Right hindlimb (tissue), 1 donor: ENCODE measurements around the gene MAMDC4.
A peak's percentile ranks its signal among the peaks of the same experiment; 100 is the strongest.
"Not testable (repeated sequence)": the region's sequence is repeated elsewhere in the genome, so short reads cannot be mapped to it uniquely, and the experiment has no call there.

Experiments
- DNase-seq: peaks from one replicate; pipeline ENCODE4 v3.0.0-alpha.2; 2018

Gene MAMDC4

DNA sequence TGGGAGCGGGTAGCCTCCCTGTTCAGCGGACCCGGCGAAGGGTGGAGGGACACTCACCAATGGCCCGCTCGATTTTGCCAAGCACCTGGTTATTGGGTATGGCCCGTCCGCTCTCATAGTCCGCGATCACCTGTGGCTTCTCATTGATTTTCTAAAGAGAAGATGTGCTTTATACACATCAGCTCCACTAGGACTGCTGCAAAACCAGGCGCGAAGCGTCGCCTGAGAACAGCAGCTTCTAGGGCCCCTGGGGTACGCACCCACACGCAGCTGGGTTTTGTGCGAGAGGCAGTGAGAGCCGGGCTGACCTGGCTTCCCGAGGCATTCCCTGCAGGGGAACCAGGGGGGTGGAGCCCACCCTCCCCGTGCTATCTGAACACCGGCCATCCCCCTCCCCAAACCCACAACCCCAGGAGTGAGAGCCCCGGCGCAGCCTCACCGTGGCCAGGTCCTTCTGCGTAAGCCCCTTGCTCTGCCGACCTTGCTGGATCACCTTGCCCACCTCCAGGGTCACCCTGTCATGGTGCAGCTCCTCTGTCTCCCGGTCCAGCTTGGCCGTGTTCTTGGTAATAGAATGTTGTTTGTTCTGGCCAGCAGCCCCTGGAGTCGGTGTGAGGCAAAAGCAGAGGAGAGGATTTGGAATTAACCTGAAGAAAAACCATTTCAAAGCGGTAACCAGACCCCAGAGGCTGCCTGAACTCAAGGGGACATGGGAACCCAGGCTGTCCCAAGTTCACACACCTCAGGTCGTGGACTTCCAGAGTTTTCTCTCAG lies 10.9 kb downstream of the MAMDC4 start:
- no peak for DNase-seq

DNA sequence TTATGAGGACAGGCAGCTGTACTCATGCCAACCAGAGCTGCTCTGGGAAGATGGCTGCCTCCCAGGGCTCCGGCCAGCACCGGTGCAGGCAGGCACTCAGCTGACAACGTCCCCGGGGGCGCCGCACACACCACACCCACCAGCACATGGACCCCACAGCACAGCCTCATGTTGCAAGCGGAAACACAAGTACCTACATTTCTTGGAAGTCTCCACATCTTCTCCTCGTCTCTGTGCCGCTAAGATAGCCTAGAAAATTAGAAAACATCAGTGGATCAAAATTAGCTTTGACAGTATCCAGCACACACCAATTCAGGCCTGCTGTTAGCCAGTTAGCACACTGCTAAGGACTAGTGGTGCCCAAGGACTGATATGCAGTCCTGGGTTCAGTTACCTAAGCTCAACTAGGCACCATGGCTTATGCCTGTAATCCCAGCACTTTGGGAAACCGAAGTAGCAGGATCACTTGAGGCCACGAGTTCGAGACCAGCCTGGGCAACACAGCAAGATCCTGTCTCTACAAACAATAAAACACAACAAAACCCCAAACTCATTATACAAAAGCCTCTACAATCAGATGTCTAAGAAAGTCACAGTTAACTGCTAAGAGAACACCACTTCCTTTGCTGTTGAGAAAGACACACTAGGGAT lies 11.6 kb downstream of the MAMDC4 start:
- DNase-seq: no peak

- no peak for DNase-seq
Observed at GRCh38 chr9:136865041-136865767, 13.1 kb downstream of the MAMDC4 start.

DNA sequence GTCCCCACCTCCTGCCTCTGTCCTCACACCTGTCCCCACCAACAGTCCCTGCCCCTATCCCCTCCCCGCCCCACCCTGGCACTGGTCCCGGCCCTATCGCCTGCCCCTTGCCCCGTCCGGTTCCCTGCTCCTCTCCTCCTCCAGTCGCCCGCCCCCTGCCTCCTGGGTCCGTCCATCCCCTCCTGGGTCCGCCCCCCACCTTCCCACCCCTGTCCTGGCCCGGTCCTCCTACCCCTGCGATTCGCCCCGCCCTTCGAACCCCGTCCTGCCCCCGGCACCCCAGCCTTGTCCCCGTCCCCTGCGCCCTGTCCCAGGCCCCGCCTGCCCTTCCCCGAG lies 13.6 kb downstream of the MAMDC4 start:
- peak; percentile 41 for DNase-seq

- DNase-seq: not testable (repeated sequence)
Observed at GRCh38 chr9:136866898-136867421, 14.8 kb downstream of the MAMDC4 start.

DNA sequence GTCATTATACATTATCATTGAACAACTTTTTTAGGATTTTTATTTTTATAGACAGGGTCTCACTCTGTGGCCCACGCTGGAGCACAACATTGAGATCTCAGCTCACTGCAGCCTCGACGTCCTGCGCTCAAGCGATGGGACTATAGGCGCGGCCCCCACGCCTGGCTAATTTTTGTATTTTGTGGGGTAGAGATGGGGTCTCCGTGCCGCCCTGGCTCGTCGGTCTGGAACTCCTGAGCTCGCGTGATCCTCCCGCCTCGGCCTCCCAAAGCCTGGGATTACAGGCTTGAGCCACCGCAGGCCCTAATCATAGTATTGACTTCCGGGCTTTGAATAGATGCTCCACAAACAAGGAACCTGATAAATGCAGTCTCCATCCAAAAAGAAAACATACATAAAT lies 15.3 kb downstream of the MAMDC4 start:
- no peak for DNase-seq

DNA sequence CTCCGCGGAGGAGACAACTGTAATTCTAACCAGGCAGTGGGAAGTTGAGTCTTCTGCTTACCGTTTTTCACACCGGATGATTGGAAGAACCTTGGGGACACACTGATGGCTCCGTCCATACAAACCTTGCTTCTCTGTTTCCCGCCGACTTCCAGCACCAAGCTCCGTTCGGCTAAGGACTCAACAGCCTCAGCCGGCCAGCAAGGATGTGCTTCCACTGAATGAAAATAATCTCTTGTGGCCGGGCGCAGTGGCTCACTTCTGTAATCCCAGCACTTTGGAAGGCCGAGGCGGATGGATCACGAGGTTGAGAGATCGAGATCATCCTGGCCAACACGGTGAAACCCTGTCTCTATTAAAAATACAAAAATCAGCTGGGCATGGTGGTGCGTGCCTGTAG lies 15.8 kb downstream of the MAMDC4 start:
- no peak for DNase-seq

- DNase-seq: no peak
Observed at GRCh38 chr9:136868644-136869043, 16.5 kb downstream of the MAMDC4 start.

GRCh38 chr9:136869611-136870010 lies 17.5 kb downstream of the MAMDC4 start:
- DNase-seq: not testable (repeated sequence)

GRCh38 chr9:136875155-136875554 lies 23.0 kb downstream of the MAMDC4 start:
- no peak for DNase-seq

DNA sequence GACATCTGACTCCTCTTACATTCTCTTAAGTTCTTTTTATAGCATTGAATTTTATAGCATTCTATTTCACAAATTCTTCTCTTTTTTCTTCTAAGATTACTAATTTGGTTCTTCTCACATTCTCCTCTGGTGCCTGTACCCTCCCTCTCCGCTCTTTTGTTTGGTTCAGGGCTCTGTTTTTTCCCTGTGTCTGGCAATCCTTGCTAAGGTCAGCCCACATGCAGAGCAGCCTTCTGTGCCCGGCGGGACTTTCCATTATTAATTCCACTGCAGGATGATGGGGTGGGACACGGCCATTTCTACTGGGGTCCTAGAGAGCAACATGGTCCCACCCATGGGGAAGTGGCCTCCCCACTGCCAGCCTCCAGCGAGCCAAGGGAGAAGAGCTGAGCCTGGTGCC lies 24.3 kb downstream of the MAMDC4 start:
- DNase-seq: no peak

- DNase-seq: no peak
Observed at GRCh38 chr9:136880651-136881050, 28.5 kb downstream of the MAMDC4 start.

GRCh38 chr9:136881691-136882108 lies 29.6 kb downstream of the MAMDC4 start:
- no peak for DNase-seq

GRCh38 chr9:136882109-136882946 lies 30.2 kb downstream of the MAMDC4 start:
- no peak for DNase-seq

DNA sequence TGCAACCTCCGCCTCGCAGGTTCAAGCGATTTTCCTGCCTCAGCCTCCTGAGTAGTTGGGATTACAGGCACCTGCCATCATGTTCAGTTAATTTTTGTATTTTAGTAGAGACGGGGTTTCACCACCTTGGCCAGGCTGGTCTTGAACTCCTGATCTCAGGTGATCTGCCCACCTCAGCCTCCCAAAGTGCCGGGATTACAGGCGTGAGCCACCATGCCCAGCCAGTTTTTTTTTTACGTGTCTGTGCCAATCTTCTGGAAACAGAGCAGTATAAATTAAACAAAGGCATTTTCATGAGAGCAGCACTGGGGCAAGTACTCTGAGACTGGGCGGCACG lies 30.8 kb downstream of the MAMDC4 start:
- DNase-seq: not testable (repeated sequence)

GRCh38 chr9:136883670-136884069 lies 31.5 kb downstream of the MAMDC4 start:
- not testable (repeated sequence) for DNase-seq

DNA sequence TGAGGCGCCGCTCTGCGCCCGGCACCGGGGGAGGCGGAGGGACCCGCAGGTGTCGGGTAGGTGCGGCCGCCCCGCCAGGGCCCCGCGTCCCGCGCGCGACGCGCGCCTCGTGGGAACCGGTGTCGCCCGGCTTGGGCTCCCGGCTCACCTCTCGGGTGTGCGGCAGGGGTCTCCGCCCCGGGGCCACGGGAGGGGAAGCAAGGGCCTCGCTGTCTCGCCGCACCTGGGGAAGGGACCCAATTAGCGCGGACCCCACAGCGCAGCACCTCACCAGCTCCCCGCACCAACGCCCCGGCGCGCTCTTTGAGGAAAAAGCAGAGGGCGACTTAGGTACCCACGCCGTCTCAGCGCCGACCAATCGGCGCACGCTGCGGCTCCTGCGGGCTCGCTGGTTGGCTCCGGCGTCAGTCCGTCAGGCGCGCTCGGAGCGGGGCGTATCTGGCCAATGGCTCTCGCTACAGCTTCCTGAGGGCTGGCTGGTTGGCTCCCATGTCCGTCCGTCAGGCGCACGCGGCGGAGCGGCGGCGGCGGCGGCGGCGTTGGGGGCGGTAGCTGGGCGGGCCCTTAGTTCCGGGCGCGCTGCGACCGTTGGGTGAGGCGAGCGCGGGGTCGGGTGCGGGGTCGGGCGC lies 33.9 kb downstream of the MAMDC4 start, which contains the start of gene TRAF2:
Gene TRAF2 (plus strand): TSS at position 567 of the 629 bp plus-strand sequence. CDS start 12,225 bp downstream, outside the sequence.
- DNase-seq: peak; percentile 99

DNA sequence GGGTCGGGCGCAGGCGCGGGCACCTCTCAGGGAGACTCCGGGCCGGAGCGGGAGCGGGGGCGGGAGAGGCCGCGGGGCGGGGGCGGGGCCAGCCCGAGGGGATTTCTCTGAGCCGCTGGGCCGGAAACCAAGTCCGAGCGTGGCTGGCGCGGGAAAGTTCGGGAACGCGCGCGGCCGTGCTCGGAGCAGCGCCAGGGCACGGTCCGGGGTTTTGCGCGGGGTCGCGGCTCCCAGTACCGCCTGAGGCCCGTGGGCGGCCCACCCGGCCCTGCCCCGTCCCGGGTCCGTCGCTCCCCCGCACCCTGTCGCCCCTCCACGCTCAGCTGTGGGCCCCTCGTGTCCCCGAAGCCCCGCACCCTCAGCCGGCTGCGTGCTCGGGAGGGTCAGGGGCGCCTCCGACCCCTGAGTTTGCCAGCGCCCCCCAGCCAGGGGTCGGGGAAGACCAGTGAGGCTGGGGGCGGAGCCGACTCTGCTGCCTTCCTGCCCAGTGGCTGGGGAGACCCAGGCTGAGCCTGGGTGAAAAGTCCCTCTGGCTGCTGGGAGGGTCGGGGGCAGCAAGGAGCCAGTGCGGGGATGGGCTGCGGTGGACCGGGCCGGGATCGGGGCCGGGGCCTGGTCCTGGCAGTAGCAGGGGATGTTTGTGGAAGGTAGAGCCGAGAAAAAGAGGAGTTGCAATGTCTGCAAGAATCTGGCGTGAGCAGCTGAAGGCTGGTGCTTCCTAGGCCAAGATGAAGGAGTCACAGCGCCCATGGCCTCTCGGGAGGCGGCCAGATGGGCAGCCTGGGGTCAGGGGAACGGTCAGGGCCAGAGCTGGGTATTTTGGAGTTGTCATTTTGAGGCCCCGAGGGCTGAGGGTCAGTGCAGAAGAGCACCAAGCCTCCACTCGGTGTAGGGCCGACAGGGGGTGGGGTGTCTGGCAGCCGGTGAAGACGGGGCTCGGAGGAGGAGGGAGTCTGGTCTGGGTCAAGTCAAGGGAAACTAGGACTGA lies 34.8 kb downstream of the MAMDC4 start:
- no peak for DNase-seq

DNA sequence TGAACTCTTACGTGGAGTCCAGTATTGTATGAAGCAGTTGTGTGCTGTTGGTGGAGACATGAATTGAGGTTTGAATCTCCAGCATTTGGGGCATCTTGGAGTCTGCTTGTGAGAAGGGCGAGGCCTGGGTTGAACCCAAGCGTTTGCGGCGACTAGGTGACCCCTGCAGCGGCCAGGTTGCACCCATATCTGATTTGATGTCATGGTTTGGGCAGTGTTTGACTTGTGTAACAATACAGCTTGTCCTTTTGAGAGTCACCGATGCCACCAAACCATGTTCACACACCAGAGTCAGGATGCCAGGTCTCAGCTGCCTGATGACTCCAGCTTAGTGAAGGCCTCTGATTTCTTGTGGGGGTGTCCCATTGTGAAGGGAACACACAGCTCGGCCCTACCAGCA lies 36.3 kb downstream of the MAMDC4 start:
- DNase-seq: no peak

GRCh38 chr9:136889858-136890257 lies 37.7 kb downstream of the MAMDC4 start:
- no peak for DNase-seq

DNA sequence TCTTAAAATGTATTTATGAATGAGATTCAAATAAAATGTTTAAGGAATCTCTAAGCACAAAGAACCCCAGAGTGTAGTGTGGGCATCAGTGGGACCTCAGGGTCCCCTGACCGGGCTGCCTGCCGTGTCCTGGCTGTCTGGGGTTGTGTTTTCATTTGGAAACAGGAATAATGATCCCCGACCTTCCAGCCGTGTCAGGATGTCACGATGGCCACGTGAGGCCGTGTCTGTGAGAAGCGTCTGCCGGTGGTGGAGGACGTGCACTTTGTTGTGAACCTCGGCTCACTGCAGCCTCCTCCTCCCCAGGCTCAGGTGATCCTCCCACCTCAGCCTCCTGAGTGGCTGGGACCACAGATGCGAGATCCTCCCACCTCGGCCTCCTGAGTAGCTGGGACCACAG lies 38.5 kb downstream of the MAMDC4 start:
- no peak for DNase-seq
